CD14-positive monocyte (primary cell): Measurements from ENCODE around the gene SLC1A2. TPM values are rescaled to one million over a fixed set of nuclear protein-coding genes. Genes with fewer than 3 reads are reported as not detected.

ENCODE experiments used
- DNase-seq, 3 donors: peaks; one replicate each; pipeline ENCODE4 v3.0.0-alpha.2; 2011 to 2022
- H2AFZ ChIP-seq: 2 replicates; pipeline ENCODE4 v1.6.0; 2012; ENCODE audit warnings: mild to moderate bottlenecking, low read depth, low read length, inconsistent platforms; ENCODE audit not compliant: insufficient read depth, poor library complexity, severe bottlenecking
- H3K27ac ChIP-seq, 2 donors: 1 replicate in 1 of 2; 2 replicates in 1 of 2; pipeline ENCODE4 v1.5.1; 2012 to 2013; ENCODE audit warnings: low read length in 2 of 2, control low read depth in 1 of 2, inconsistent platforms in 1 of 2, low read depth in 1 of 2, mild to moderate bottlenecking in 1 of 2
- H3K27me3 ChIP-seq, 2 donors: one replicate each; pipeline versions ENCODE4 v1.6.0 to v1.6.1; 2011 to 2013; ENCODE audit warnings: low read length in 2 of 2; ENCODE audit not compliant: control insufficient read depth in 2 of 2, insufficient read depth in 2 of 2
- H3K36me3 ChIP-seq, 2 donors: replicated peaks in 1 of 2; 1 replicate in 1 of 2; 2 replicates in 1 of 2; pipeline versions ENCODE4 v1.5.1 to v1.6.1; 2012 to 2013; ENCODE audit warnings: low read length in 2 of 2, control low read depth in 1 of 2, inconsistent platforms in 1 of 2, mild to moderate bottlenecking in 1 of 2; ENCODE audit not compliant: insufficient read depth in 2 of 2, control insufficient read depth in 1 of 2
- H3K4me1 ChIP-seq, 2 donors: 1 replicate in 1 of 2; 2 replicates in 1 of 2; pipeline versions ENCODE4 v1.5.1 to v1.6.1; 2012 to 2013; ENCODE audit warnings: low read length in 2 of 2, control low read depth in 1 of 2, inconsistent platforms in 1 of 2, mild to moderate bottlenecking in 1 of 2, moderate library complexity in 1 of 2; ENCODE audit not compliant: insufficient read depth in 2 of 2, control insufficient read depth in 1 of 2
- H3K4me2 ChIP-seq: replicated peaks from 2 replicates; pipeline ENCODE3; 2012; ENCODE audit warnings: low read length, moderate library complexity, mild to moderate bottlenecking; ENCODE audit not compliant: poor library complexity, severe bottlenecking; ENCODE audit errors: extremely low read depth
- H3K4me3 ChIP-seq, 3 experiments: fragments of 200-600 bp in 1 of 3; sonication (generic) in 1 of 3; replicated peaks in 1 of 3; 1 replicate in 2 of 3; 2 replicates in 1 of 3; pipeline ENCODE4 v1.5.1; 2011 to 2013; ENCODE audit warnings: low read length in 3 of 3, mild to moderate bottlenecking in 3 of 3, control low read depth in 2 of 3, low read depth in 2 of 3, inconsistent platforms in 1 of 3, moderate library complexity in 1 of 3
- H3K79me2 ChIP-seq: 2 replicates; pipeline ENCODE4 v1.6.0; 2012; ENCODE audit warnings: mild to moderate bottlenecking, control low read depth, inconsistent platforms, low read length, moderate library complexity; ENCODE audit not compliant: insufficient read depth
- H3K9ac ChIP-seq: 2 replicates; pipeline ENCODE4 v1.6.0; 2017; ENCODE audit warnings: low read length, mild to moderate bottlenecking; ENCODE audit not compliant: insufficient read depth, poor library complexity, severe bottlenecking
- H3K9me3 ChIP-seq, 2 donors: replicated peaks in 1 of 2; 1 replicate in 1 of 2; 2 replicates in 1 of 2; pipeline versions ENCODE4 v1.5.1 to v1.6.1; 2012 to 2013; ENCODE audit warnings: low read length in 2 of 2, control low read depth in 1 of 2; ENCODE audit not compliant: control insufficient read depth in 1 of 2, insufficient read depth in 1 of 2
- H4K20me1 ChIP-seq: 2 replicates; pipeline ENCODE4 v1.6.0; 2012; ENCODE audit warnings: mild to moderate bottlenecking, low read length, control low read depth, moderate library complexity; ENCODE audit not compliant: insufficient read depth
- H3K27ac Mint-ChIP-seq, 7 donors: one replicate each; pipeline ENCODE4 v1.8.0; 2020; ENCODE audit warnings: mild to moderate bottlenecking in 7 of 7, mixed read lengths in 7 of 7, moderate library complexity in 6 of 7, inconsistent platforms in 2 of 7
- H3K27me3 Mint-ChIP-seq, 3 donors: one replicate each; pipeline ENCODE4 v1.8.0; 2021 to 2022; ENCODE audit warnings: low read depth in 3 of 3, mild to moderate bottlenecking in 3 of 3, mixed read lengths in 3 of 3, moderate library complexity in 3 of 3, inconsistent platforms in 1 of 3
- H3K36me3 Mint-ChIP-seq, 2 donors: one replicate each; pipeline ENCODE4 v1.8.0; 2020; ENCODE audit warnings: mixed read lengths in 2 of 2, inconsistent platforms in 1 of 2, mild to moderate bottlenecking in 1 of 2
- H3K4me1 Mint-ChIP-seq: one replicate; pipeline ENCODE4 v1.8.0; 2020; ENCODE audit warnings: mild to moderate bottlenecking, mixed read lengths
- H3K4me3 Mint-ChIP-seq, 2 donors: one replicate each; pipeline ENCODE4 v1.8.0; 2020; ENCODE audit warnings: mild to moderate bottlenecking in 2 of 2, mixed read lengths in 2 of 2, moderate library complexity in 1 of 2
- H3K9me3 Mint-ChIP-seq, 7 donors: one replicate each; pipeline ENCODE4 v1.8.0; 2020 to 2022; ENCODE audit warnings: mixed read lengths in 7 of 7, mild to moderate bottlenecking in 6 of 7, moderate library complexity in 6 of 7, inconsistent platforms in 2 of 7
- WGBS: methylation state at CpG from one replicate; pipeline ENCODE4 v1.1.5; 2013; ENCODE audit warnings: missing lambda C conversion rate; ENCODE audit not compliant: insufficient coverage; 5-methylcytosine and 5-hydroxymethylcytosine counted together
- intact Hi-C, 2 donors: fragments of 100-400 bp; cut with micrococcal nuclease; formaldehyde crosslinking; loops; one replicate each; pipeline versions ENCODE4 v1.15.0 to v1.15.1; 2023
- polyA plus RNA-seq, 3 donors: library from polyadenylated mRNA; depleted of rRNA in 1 of 3; unstranded in 2 of 3; stranded (reverse) in 1 of 3; fragments of 300-500 nt in 2 of 3; fragments of >200 nt in 1 of 3; fragmentation: Illumina TruSeq in 2 of 3; gene quantifications; 1 replicate in 2 of 3; 2 replicates in 1 of 3; pipeline ENCODE4 v1.2.3, GENCODE V29; 2012 to 2021
- TF ChIP-seq, protein P1 (sequence below): fragments of 200-600 bp; IDR thresholded peaks from one replicate; pipeline ENCODE4 v1.8.0; 2022; ENCODE audit warnings: antibody characterized with exemption, mild to moderate bottlenecking

SLC1A2 gene
- polyA plus RNA-seq, 3 donors: 0.07 TPM; not detected in 2

DNA sequence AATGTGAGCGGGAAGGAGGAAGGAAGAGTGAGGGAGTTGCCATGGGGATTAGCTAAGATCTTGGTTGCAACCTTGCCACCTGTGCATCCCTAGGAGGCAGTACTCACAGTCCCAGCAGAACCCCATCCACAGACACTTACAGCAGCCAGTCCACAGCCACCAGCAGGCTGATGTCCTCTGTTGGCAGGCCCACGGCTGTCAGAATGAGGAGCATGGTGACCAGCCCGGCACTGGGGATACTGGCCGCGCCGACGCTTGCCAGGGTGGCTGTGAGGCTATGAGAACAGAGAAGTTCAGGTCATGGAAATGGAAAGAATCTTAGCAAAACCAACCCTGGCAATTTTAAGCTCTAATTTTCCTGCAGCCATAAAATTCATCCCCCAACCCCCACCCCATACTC lies 138.6 kb downstream of the SLC1A2 start:
- no peaks in the 10 kb centered on the region for H3K36me3 Mint-ChIP-seq
- intact Hi-C loops: no loop called here
- H3K79me2 ChIP-seq: no peaks in the 10 kb centered on the region
- no peaks in the 10 kb centered on the region for H4K20me1 ChIP-seq
- no peak overlapping the region for H3K4me2 ChIP-seq
- peaks cover 25% of the 10 kb centered on the region for H3K4me1 Mint-ChIP-seq
- no peak for DNase-seq
- peaks cover 0 to 6% of the 10 kb centered on the region in 2 donors for H3K4me1 ChIP-seq
- peaks cover 0 to 1% (median 1%) of the 10 kb centered on the region in 3 donors for H3K27me3 Mint-ChIP-seq
- WGBS: no CpG with 5 or more reads among the region's 7 CpGs
- H3K27ac Mint-ChIP-seq: no peak overlapping the region
- no peak overlapping the region for H3K4me3 ChIP-seq
- no peak overlapping the region for H2AFZ ChIP-seq
- no peaks in the 10 kb centered on the region for H3K9me3 ChIP-seq
- H3K27ac ChIP-seq: no peak overlapping the region
- TF ChIP-seq, protein P1, sequence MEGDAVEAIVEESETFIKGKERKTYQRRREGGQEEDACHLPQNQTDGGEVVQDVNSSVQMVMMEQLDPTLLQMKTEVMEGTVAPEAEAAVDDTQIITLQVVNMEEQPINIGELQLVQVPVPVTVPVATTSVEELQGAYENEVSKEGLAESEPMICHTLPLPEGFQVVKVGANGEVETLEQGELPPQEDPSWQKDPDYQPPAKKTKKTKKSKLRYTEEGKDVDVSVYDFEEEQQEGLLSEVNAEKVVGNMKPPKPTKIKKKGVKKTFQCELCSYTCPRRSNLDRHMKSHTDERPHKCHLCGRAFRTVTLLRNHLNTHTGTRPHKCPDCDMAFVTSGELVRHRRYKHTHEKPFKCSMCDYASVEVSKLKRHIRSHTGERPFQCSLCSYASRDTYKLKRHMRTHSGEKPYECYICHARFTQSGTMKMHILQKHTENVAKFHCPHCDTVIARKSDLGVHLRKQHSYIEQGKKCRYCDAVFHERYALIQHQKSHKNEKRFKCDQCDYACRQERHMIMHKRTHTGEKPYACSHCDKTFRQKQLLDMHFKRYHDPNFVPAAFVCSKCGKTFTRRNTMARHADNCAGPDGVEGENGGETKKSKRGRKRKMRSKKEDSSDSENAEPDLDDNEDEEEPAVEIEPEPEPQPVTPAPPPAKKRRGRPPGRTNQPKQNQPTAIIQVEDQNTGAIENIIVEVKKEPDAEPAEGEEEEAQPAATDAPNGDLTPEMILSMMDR: no peak
- H3K9ac ChIP-seq: no peak overlapping the region
- H3K36me3 ChIP-seq: no peaks in the 10 kb centered on the region
- no peak overlapping the region for H3K4me3 Mint-ChIP-seq
- peaks cover 0 to 3% (median 0%) of the 10 kb centered on the region in 7 donors for H3K9me3 Mint-ChIP-seq
- H3K27me3 ChIP-seq: no peaks in the 10 kb centered on the region

DNA sequence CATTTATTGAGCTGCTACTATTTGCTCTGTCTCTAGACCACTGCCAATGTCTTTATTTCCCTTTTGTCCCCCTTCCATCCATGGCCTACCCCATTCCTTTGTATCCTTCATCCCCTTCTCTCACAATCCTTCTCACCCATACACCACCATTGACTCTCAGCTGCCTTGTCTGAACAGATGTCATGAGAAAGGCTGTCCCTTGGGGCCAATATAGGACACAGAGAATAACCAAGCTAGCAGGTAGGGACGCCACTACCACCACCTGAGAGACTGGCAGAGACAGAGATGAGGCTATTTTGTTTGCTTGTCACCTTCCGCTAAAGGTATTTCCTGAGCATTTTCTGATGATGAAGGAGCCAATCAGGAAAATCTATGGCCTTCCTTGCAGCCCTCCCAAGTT lies 141.5 kb downstream of the SLC1A2 start:
- Mint-ChIP-seq H3K27ac (no peak overlapping the region), H3K27me3 (peaks cover 0 to 1% (median 1%) of the 10 kb centered on the region in 3 donors), H3K36me3 (peaks cover 0 to 3% of the 10 kb centered on the region in 2 donors), H3K4me1 (peaks cover 40% of the 10 kb centered on the region), H3K4me3 (no peak overlapping the region), H3K9me3 (peaks cover 0 to 3% (median 0%) of the 10 kb centered on the region in 7 donors)
- Histone ChIP-seq H3K4me1 (peaks cover 8 to 14% of the 10 kb centered on the region in 2 donors), H3K9me3 (no peaks in the 10 kb centered on the region), H3K9ac (no peak overlapping the region), H2AFZ (no peak overlapping the region), H3K4me3 (no peak overlapping the region), H3K79me2 (no peaks in the 10 kb centered on the region), H3K27ac (no peak overlapping the region), H3K27me3 (no peaks in the 10 kb centered on the region), H3K36me3 (no peaks in the 10 kb centered on the region), H4K20me1 (no peaks in the 10 kb centered on the region), H3K4me2 (no peak overlapping the region)
- TF ChIP-seq, protein P1: no peak
- intact Hi-C loops: loop anchor here in 1 of 2 donors (10.0 kb wide), 1 partner anchor 87 kb away; no protein-coding TSS in a partner anchor
- DNase-seq: no peak
- WGBS: 93% methylated on average over 2 of the region's 2 CpGs
